Stimulated activated CD4-positive, alpha-beta T cell treated with anti-CD3 and anti-CD28 coated beads, TNF-alpha, amount 100 ng/mL, for 48 hours (primary cell): ENCODE data around the gene PRAMEF15.
"Not testable (repeated sequence)": the region's sequence is repeated elsewhere in the genome, so short reads cannot be mapped to it uniquely, and the experiment has no call there.

Experiments
- DNase-seq, 3 donors: peaks; one replicate each; pipeline ENCODE4 v3.0.0-alpha.2; 2020; ENCODE audit warnings: low read depth in 3 of 3

The PRAMEF15 gene

DNA sequence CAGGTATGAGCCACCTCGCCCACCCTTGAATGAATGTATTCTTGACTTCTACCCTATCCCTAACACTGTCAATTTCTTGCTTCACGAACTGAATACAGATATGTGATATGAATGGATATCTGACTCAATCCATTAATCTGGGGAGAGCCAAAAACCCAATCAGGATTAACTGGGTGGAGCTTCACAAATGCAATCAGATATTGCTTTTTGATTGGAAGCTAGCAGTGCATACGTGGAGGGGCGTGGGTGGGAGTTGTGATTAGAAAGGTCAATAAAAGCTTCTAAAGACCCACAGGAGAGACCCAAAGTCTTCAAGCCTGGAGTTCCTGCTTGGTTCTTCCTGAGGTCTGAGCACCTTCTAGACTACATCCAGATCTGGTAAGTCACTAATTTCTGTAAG is at the start of gene PRAMEF15:
PRAMEF15 (plus strand) TSS at position 301 of the 400 bp plus-strand sequence. CDS start 2,827 bp downstream, outside the sequence.
- not testable (repeated sequence) for DNase-seq

DNA sequence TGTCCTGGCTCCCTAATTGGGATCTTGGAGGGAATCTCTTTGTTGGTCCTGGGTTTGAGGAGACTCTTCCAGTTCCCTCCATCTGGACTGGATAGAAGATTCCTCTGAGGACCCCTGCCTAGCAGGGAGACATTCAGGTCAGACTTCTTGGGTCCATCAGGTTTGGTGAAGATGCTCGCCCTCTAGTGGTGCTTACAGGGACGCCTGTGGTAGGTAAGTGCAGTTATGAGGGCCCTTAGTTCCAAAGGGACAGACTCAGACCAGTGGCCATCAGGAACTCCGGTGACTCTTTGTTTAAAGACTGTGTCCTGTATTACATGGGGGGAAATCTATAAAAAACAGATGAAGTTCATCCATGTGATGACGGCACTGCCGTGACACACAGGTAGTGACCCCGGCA is 38.4 kb upstream of the PRAMEF15 start:
- not testable (repeated sequence) for DNase-seq

DNA sequence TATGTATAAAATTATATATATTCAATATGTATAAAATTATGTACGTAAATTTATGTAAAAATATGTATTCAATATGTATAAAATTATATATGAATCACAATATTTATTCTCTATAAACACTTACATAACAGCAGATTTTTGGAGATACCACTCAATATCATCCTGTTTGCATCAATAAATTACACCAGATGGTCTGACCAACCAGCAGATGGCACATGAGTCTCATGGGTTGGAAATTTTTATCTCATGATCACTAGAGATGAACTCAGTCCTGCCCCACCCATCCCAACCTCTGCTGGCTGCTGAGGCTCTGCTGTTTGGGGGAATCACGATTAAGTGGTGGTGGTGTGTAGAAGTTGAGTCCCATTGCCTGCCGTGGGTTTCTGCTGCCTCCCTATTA is 35.8 kb upstream of the PRAMEF15 start:
- not testable (repeated sequence) for DNase-seq

DNA sequence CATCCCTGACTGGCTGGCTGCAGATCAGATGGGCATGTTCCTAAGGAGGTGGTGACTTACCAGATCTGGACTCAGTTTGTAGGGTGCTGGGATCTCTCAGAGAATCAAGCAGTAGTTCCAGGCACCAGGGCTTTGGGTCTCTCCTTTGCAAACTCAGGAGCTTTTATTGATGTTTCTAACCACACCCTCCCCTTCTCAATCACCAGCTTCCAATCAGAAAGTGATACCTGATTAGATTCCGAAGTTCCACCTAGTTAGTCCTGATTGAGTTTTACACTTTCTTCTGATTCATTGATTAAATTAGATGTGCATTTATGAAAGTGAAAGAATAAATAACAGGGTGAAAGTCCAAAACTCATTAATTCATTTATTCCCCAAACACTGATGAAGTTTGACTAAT is 30.3 kb upstream of the PRAMEF15 start, which contains the start of gene PRAMEF8:
PRAMEF8 (minus strand) TSS at position 101 of the 400 bp plus-strand sequence. CDS start 1,046 bp downstream, outside the sequence.
- not testable (repeated sequence) for DNase-seq

DNA sequence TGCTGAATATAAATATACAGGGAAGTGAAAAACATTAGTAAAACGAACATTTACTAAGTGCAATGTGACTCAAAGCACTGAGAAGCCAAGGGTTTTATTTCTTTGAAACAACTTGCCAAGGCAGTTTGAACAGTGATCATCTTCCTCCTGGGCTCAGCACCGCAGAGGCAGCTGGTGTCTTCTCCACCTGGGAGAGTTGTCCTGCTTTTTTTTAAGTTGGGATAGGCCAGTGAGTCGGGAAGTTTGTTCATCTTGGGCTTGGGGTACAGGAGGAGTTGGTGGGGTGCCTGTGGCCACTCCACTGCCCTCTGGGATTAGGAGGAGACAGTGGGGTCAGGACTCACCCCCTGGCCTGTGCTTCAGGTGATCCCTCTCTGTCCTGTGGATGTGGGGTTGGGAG is 26.4 kb upstream of the PRAMEF15 start:
- DNase-seq = not testable (repeated sequence)

DNA sequence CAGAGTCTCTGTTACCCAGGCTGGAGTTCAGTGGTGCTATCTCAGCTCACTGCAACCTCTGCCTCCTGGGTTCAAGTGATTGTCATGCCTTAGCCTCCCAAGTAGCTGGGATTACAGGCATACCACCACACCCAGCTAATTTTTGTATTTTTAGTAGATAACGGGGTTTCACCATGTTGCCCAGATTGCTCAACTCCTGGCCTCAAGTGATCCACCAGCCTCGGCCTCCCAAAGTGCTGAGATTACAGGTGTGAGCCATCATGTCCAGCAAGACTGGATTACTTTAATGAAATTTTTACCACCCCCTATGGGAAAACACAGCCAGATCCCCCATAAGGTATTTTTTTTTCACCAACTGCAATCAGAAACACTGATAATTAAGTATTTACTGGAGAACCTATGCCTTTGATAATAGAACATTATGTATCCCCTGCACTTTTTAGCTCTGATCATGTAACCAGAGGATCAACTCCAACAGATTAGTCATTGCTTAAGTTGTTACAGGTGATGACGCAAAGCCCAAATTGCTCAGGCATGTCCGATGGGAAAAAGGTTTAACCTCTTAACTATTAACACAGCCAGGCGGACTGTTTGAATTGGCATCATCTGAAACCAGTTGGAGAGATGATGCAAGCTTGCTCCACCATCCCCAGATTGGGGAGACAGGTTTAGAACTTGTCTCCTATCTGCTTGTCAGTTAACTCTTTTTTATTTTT is 18.0 kb upstream of the PRAMEF15 start:
- not testable (repeated sequence) for DNase-seq

DNA sequence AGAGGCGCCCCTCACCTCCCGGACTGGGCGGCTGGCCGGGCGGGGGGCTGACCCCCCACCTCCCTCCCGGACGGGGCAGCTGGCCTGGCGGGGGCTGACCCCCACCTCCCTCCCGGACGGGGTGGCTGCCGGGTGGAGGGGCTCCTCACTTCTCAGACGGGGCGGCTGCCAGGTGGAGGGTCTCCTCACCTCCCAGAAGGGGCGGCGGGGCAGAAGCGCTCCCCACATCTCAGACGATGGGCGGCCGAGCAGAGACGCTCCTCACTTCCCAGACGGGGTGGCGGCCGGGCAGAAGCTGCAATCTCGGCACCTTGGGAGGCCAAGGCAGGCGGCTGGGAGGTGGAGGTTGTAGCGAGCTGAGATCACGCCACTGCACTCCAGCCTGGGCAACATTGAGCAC is 16.7 kb upstream of the PRAMEF15 start:
- DNase-seq = not testable (repeated sequence)

DNA sequence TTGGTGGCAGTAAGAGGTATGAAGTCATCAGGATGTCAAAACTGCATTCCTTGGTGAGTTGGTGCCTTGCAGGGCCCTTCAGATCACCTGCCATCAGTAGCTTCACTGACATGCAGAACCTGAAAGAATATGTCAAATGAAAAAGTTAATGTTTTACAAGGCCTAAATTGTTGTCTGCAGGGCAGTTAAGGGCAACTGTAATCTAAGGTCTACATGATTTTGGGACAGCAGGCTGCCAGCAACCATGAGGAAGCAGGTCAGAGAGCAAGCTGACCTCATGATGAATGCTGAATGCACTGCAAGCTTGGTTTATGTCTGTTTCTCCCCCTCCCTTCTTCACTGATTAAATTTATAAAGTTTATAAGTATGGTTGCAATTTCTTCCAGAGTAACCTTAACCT is 13.2 kb upstream of the PRAMEF15 start:
- not testable (repeated sequence) for DNase-seq

DNA sequence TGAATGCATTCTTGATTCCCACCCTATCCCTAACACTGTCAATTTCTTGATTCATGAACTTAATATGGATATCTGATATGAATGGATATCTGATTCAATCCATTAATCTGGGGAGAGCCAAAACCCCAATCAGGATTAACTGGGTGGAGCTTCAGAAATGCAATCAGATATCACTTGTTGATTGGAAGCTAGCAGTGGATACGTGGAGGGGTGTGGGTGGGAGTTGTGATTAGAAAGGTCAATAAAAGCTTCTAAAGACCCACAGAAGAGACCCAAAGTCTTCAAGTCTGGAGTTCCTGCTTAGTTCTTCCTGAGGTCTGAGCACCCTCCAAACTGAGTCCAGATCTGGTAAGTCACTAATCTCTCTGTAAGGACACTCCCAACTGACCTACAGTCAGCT is 12.1 kb upstream of the PRAMEF15 start, which contains the start of gene PRAMEF33:
PRAMEF33 (plus strand) TSS at position 301 of the 400 bp plus-strand sequence. CDS start 2,416 bp downstream, outside the sequence.
- DNase-seq = not testable (repeated sequence)

DNA sequence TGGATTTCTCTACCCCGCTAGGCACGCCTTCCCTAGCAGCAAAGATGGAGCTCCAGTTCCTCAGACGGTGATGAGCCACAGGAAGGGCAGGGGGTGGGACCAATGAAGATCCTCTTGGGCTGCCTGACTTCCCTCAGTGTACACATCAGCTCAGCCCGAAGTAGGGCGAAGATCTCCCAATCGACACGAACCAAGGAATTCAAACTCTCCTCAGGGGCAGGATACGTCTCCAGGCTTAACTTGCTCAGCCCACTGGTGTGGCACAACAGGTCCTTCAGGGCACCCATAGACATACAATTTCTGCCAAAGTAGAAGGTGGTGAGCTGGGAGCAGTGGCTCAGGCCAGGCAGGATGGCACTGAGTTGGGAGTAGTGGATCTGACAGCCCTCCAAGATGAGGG is 27.1 kb downstream of the PRAMEF15 start:
- DNase-seq = not testable (repeated sequence)

DNA sequence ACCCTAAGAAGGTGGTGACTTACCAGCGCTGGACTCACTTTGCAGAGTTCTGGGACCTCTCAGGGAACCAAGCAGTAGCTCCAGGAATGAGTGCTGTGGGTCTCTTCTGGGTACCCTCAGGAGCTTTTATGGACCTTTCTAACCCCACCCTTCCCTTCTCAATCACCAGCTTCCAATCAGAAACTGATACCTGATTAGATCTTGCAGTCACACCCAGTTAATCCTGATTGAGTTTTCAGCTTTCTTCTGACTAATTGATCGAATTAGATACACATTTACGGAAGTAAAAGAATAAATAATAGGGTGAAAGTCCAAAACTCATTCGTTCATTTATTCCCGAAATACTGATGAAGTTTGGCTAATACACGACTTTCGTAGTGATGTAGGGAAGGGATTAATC is 31.7 kb downstream of the PRAMEF15 start, which contains the start of gene PRAMEF14:
PRAMEF14 (minus strand) TSS at position 101 of the 400 bp plus-strand sequence. CDS start 1,820 bp downstream, outside the sequence.
- DNase-seq = not testable (repeated sequence)

DNA sequence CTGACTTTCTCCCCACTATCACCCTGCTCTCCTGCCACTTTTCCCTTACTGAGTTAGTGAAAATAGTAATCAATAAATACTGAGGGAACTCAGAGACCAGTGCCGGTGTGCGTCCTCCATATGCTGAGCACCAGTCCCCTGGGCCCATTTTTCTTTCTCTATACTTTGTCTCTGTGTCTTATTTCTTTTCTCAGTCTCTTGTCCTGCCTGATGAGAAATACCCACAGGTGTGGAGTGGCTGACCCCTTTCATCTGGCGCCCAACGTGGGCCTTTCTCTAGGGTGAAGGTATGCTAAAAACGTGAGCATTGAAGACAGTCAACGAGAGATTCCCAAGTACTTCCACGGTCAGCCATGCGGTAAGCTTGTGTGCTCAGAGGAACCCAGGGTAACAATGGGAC is 38.1 kb downstream of the PRAMEF15 start:
- DNase-seq = not testable (repeated sequence)

DNA sequence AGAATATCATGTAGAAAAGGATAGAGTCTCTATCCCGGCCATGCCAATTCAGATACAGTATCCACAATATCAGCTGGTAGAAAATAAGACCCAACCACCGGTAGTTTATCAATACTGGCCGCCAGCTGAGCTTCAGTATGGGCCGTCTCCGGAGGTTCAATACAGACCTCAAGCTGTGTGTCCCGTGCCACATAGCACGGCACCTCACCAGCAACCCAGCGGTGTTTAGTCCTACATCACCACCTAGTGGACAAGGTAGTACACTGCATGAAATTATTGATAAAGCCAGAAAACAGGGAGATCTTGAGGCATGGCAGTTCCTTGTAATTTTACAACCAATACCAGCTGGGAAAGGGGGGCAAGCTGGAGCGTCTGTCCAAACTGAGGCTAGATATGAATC is 39.1 kb downstream of the PRAMEF15 start:
- DNase-seq = not testable (repeated sequence)

DNA sequence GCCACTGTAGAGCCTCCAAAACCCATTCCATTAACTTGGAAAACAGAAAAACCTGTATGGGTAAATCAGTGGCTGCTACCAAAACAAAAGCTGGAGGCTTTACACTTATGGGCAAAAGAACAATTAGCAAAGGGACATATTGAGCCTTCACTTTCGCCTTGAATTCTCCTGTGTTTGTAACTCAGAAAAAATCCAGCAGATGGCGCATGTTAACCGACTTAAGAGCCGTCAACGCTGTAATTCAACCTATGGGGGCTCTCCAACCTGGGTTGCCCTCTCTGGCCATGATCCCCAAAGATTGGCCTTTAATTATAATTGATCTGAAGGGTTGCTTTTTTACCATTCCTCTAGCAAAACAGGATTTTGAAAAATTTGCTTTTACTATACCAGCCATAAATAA is 41.4 kb downstream of the PRAMEF15 start:
- DNase-seq = peak in 2 of 3 donors; percentile 1 to 13

DNA sequence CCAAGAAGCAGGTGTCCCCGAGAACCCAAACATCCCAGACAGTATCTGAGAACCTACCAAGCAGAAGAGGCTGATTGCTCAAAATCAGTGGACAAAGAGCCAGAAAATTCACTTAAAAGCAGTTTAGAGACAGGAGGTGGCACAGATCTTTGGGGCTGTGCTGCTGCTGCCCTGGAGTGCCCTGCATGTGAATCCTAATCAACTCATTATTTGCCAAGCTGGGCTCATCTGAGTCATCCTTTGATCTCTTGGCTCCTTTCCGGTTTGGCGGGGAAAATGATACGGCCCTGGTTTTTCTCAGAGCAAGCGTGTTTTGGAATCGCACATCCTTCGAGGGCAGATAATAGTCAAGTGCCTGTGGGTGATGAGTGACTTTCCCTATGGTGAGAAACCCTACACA is 47.0 kb downstream of the PRAMEF15 start:
- DNase-seq = not testable (repeated sequence)

DNA sequence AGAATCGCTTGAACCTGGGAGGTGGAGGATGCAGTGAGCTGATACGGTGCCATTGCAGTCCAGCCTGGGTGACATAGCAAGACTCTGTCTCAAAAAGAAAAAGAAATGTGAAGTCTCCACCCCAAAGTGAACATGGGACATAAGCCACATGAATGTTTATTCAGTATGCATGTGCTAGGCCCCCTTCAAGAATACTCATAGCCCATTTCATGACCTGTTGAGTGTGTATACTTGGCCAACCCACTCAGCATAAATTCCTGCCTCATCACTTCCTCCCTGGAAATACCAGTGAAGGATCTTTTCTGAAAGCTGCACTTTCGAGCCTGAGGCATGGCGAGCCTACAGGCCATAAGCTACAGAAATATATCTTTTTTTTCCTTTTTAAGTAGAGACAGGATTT is 49.5 kb downstream of the PRAMEF15 start:
- not testable (repeated sequence) for DNase-seq

DNA sequence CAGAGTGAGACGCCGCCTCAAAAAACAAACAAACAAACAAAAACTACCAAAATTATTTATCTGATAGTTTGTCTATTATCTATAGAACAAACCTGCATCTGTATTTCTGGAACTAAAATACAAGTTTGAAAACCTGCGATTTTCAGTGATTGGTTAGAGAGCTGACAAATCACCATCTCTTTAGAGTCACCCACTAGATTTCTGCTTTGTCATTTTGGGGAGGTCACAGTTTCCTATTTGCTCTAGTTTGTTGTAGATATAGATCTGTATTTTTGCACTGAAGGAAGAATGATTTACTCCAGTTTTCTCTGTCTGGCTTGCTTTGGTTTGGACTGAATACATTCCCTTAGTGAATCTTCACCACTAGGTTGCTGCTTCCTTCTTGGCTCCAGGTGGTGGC is 51.2 kb downstream of the PRAMEF15 start:
- not testable (repeated sequence) for DNase-seq

DNA sequence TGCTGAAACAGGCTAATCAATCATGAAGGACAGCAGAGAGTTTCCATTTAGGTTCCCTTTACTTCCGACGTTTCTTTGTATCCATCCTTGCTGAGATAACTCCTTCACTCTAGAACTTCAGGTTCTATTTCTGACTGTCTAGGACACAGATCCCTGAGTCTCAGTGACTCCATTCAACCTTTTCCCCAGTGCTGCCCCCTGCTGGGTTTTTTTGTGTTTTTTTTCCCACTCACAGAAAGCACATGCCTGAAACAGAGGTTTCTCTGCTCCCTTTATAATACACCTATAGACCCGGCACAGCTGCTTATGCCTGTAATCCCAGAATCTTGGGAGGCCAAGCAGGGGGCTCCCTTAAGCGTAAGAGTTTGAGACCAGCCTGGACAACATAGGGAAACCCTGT is 53.2 kb downstream of the PRAMEF15 start:
- peak in 2 of 3 donors; percentile 6 to 10 for DNase-seq
